GM12891 (cell line): ENCODE measurements around the gene PIP4K2A.

Experiments used
- POLR2A ChIP-seq: IDR thresholded peaks from 2 replicates; pipeline ENCODE4 v1.6.1; 2011; ENCODE audit warnings: low read depth, low read length, control low read depth
- POLR2AphosphoS5 ChIP-seq: IDR thresholded peaks from 2 replicates; pipeline ENCODE4 v1.6.1; 2011; ENCODE audit warnings: low read depth, low read length, control low read depth
- SPI1 ChIP-seq: IDR thresholded peaks from 2 replicates; pipeline ENCODE4 v1.6.1; 2011; ENCODE audit warnings: low read depth, low read length, control low read depth
- TAF1 ChIP-seq: IDR thresholded peaks from 2 replicates; pipeline ENCODE4 v1.6.1; 2011; ENCODE audit warnings: low read depth, low read length, control low read depth

DNA sequence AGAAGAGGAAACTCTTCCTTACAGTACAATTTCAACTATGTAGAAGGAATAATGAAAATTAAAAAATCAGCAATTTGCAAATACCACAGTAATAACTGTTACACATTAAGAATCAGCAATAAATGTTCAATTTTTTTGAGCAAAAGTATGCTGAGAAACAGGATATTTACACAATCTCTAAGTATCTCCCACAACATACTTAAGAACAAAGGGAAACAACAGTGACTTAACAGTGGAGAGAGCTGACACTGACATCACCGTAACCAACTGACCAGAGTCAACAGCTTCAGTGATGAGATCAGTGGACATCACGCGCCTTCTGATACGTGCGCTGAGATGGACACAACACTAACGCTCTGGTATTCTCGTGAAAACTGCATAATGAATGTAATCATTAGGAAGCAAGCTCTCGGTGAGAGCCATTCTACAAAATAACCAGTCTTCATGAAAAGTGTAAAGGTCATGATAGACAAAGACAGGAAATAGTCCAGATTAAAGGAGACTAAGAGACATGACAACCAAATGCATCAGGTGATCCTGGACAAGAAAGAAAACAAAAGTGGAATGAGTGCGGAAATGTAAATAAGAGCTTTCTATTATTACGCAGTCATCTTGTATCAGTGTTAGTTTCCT is 82.6 kb downstream of the PIP4K2A start:
- TF ChIP-seq POLR2A (no peak), POLR2AphosphoS5 (no peak), TAF1 (no peak), SPI1 (no peak)
